Heart left ventricle (tissue), 13 donors: ENCODE data around the gene SLC6A9.

Source experiments
- CTCF ChIP-seq, 12 donors: fragments of 200-600 bp; sonication (generic) in 4 of 12; IDR thresholded peaks; one replicate each; pipeline versions ENCODE4 v1.5.0 to v1.8.0; 2018 to 2022; ENCODE audit warnings: antibody characterized with exemption in 12 of 12, mild to moderate bottlenecking in 5 of 12
- POLR2A ChIP-seq, 2 donors: fragments of 450-650 bp; IDR thresholded peaks; one replicate each; pipeline ENCODE4 v1.6.1; 2017; ENCODE audit warnings: antibody characterized with exemption in 2 of 2, mild to moderate bottlenecking in 2 of 2, moderate library complexity in 2 of 2
- donor health status: ischemic (EF 13 %, LVEDD 7.1; RV severe dilation, severe dysfunction).
- donor health status: DM: no; HTN: yes; CAD: no.
- donor health status: DM: no; HTN: no; CAD: no.
- donor health status: ischemic (EF 25% LVEDD 6.9; RV normal size, moderate dysfunction).
- donor health status: ischemic (EF 25% LVEDD 5.7; RV mildly dilated, moderate dysfunction).
- donor health status: ischemic (EF 35%, LVEDD 5.7; RV mildly dilated, moderate dysfunction).
- donor health status: nonischemic (EF 11% LVEDD 7.7; RV severe dilation, severe dysfunction).
- donor health status: DM: yes; HTN: yes; CAD: no.
- donor health status: PGD.
- donor health status: ischemic (EF 29% LVEDD 5.4; RV normal size, mild dysfunction).
- donor health status: nonischemic (EF 23%, LVEDD 6.1; RV moderate dilation, normal function).

GRCh38 chr1:44033756-44034155, 2.5 kb upstream of the SLC6A9 start:
- TF ChIP-seq CTCF (IDR thresholded peaks at IDR 0.05) (no peak), POLR2A (IDR thresholded peaks at IDR 0.05) (no peak)
